GM12872 (cell line): ENCODE data around the gene IL10RB.

Experiments
- CTCF ChIP-seq: IDR thresholded peaks from 3 replicates; pipeline ENCODE4 v1.5.1; 2011; ENCODE audit warnings: low read depth, mild to moderate bottlenecking, low read length, moderate library complexity; ENCODE audit not compliant: insufficient read depth

The IL10RB gene

GRCh38 chr21:33296156-33296555 is 30.0 kb downstream of the IL10RB start:
- TF ChIP-seq CTCF, result no peak

GRCh38 chr21:33299181-33299752 is 33.1 kb downstream of the IL10RB start:
- peak; percentile 52; the same call in 2 of the 3 replicates for TF ChIP-seq CTCF

- no peak for TF ChIP-seq CTCF
These were observed 34.8 kb downstream of the IL10RB start for GRCh38 chr21:33300701-33301631.

GRCh38 chr21:33301632-33302002 is 35.5 kb downstream of the IL10RB start:
- no peak for TF ChIP-seq CTCF

GRCh38 chr21:33302055-33302454 is 35.9 kb downstream of the IL10RB start:
- no peak for TF ChIP-seq CTCF

GRCh38 chr21:33302796-33303195 is 36.6 kb downstream of the IL10RB start:
- TF ChIP-seq CTCF, result peak; percentile 36

- no peak for TF ChIP-seq CTCF
These were observed 39.1 kb downstream of the IL10RB start for GRCh38 chr21:33305344-33305671.
